Natural killer cell (primary cell): Measurements from ENCODE around the gene BRI3BP. TPM values are rescaled to one million over a fixed set of nuclear protein-coding genes. Genes with fewer than 3 reads are reported as not detected.

ENCODE experiments used
- ATAC-seq, 3 donors: fragments of 150-1000 bp in 2 of 3; fragments of 200-7000 bp in 1 of 3; cut with Tn5 transposase; 1 replicate in 1 of 3; 2 replicates in 2 of 3; pipeline ENCODE4 v1.10.0; 2021; ENCODE audit warnings: mild to moderate bottlenecking in 2 of 3, moderate library complexity in 2 of 3
- DNase-seq, 2 donors: peaks; one replicate each; pipeline versions ENCODE4 v3.0.0 to v3.0.0-alpha.2; 2013 to 2021; ENCODE audit warnings: mixed read lengths in 1 of 2
- H3K27ac ChIP-seq: one replicate; pipeline ENCODE4 v1.5.1; 2013; ENCODE audit warnings: mild to moderate bottlenecking, low read length
- H3K27me3 ChIP-seq: one replicate; pipeline ENCODE4 v1.6.1; 2013; ENCODE audit warnings: low read length; ENCODE audit not compliant: control insufficient read depth, insufficient read depth
- H3K36me3 ChIP-seq: one replicate; pipeline ENCODE4 v1.6.1; 2013; ENCODE audit warnings: low read length; ENCODE audit not compliant: control insufficient read depth, insufficient read depth
- H3K4me1 ChIP-seq: one replicate; pipeline ENCODE4 v1.6.1; 2013; ENCODE audit warnings: low read length; ENCODE audit not compliant: control insufficient read depth, insufficient read depth
- H3K4me3 ChIP-seq: one replicate; pipeline ENCODE4 v1.5.1; 2013; ENCODE audit warnings: low read length
- H3K9me3 ChIP-seq: one replicate; pipeline ENCODE4 v1.6.1; 2013; ENCODE audit warnings: low read length; ENCODE audit not compliant: control insufficient read depth, insufficient read depth
- H3K27ac Mint-ChIP-seq, 2 donors: one replicate each; pipeline ENCODE4 v1.8.0; 2022; ENCODE audit warnings: mild to moderate bottlenecking in 2 of 2, mixed read lengths in 2 of 2, moderate library complexity in 1 of 2
- H3K27me3 Mint-ChIP-seq, 2 donors: one replicate each; pipeline ENCODE4 v1.8.0; 2022; ENCODE audit warnings: low read depth in 2 of 2, mixed read lengths in 2 of 2
- H3K36me3 Mint-ChIP-seq: one replicate; pipeline ENCODE4 v1.8.0; 2022; ENCODE audit warnings: mixed read lengths
- H3K4me1 Mint-ChIP-seq, 2 donors: one replicate each; pipeline ENCODE4 v1.8.0; 2022; ENCODE audit warnings: mixed read lengths in 2 of 2
- H3K4me3 Mint-ChIP-seq: one replicate; pipeline ENCODE4 v1.8.0; 2022; ENCODE audit warnings: mild to moderate bottlenecking, moderate library complexity, mixed read lengths
- H3K9me3 Mint-ChIP-seq, 2 donors: one replicate each; pipeline ENCODE4 v1.8.0; 2022; ENCODE audit warnings: mixed read lengths in 2 of 2
- WGBS: methylation state at CpG from one replicate; pipeline ENCODE4 v1.1.7; 2013; ENCODE audit warnings: missing lambda C conversion rate; ENCODE audit not compliant: insufficient coverage; 5-methylcytosine and 5-hydroxymethylcytosine counted together
- intact Hi-C: fragments of 100-400 bp; cut with micrococcal nuclease; formaldehyde crosslinking; loops from one replicate; pipeline ENCODE4 v1.14.2; 2022
- total RNA-seq, 4 donors: library from RNA; stranded (reverse); fragments of 120-200 nt in 1 of 4; gene quantifications; one replicate each; pipeline versions ENCODE4 v1.2.3 to v1.2.4, GENCODE V29; 2013 to 2022
- TF ChIP-seq, protein P1 (sequence below): fragments of 200-600 bp; IDR thresholded peaks from one replicate; pipeline ENCODE4 v1.8.0; 2022; ENCODE audit warnings: antibody characterized with exemption

The BRI3BP gene
- total RNA-seq, 3 donors from 2014 or later (not counting 1 experiment from before 2014, with no cell fraction given), result 4.2 to 6.8 (median 5.4) TPM

DNA sequence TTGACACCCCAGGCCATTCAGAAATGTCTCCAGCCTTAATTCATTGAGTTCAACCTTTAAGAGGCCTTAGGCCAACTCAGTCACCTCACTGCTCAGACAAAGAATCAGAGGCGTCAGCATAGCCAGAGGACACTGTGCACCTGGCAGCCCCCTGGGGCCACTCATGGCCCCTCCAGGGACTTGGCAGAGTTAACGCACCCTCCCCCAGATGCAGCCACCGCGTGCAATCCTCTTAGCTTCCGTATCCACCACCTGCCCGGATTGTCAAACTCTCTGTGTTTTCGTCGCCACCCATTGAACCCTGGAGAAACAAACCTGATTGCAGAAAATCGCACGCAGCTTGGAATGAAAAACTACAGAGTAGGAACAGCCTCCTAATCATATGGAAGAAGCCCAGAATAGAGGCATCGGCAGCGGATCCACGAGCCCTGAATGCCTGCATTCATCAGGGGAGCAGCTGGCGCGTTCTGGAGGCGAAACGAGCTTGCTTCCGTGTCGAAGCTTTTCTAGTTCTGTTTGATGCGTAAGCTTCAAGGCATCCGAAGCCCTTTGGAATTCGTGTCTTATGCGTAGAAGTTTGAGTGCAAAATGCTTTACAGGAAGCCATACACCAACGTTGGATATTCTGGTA, 22.4 kb downstream of the BRI3BP start:
- Histone ChIP-seq H3K4me3 (no peak overlapping the region), H3K4me1 (no peaks in the 10 kb centered on the region), H3K36me3 (peaks cover 3% of the 10 kb centered on the region), H3K27me3 (no peaks in the 10 kb centered on the region), H3K9me3 (no peaks in the 10 kb centered on the region), H3K27ac (no peak overlapping the region)
- TF ChIP-seq, protein P1, sequence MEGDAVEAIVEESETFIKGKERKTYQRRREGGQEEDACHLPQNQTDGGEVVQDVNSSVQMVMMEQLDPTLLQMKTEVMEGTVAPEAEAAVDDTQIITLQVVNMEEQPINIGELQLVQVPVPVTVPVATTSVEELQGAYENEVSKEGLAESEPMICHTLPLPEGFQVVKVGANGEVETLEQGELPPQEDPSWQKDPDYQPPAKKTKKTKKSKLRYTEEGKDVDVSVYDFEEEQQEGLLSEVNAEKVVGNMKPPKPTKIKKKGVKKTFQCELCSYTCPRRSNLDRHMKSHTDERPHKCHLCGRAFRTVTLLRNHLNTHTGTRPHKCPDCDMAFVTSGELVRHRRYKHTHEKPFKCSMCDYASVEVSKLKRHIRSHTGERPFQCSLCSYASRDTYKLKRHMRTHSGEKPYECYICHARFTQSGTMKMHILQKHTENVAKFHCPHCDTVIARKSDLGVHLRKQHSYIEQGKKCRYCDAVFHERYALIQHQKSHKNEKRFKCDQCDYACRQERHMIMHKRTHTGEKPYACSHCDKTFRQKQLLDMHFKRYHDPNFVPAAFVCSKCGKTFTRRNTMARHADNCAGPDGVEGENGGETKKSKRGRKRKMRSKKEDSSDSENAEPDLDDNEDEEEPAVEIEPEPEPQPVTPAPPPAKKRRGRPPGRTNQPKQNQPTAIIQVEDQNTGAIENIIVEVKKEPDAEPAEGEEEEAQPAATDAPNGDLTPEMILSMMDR, result no peak
- no peak overlapping the region for H3K27ac Mint-ChIP-seq
- H3K4me3 Mint-ChIP-seq, result no peak overlapping the region
- intact Hi-C loops, result no loop called here
- 94% methylated on average over 24 of the region's 24 CpGs for WGBS
- no peaks in the 10 kb centered on the region for H3K9me3 Mint-ChIP-seq
- no peak for DNase-seq
- no peaks in the 10 kb centered on the region for H3K27me3 Mint-ChIP-seq
- ATAC-seq, result no peak
- no peaks in the 10 kb centered on the region for H3K36me3 Mint-ChIP-seq
- H3K4me1 Mint-ChIP-seq, result no peaks in the 10 kb centered on the region

DNA sequence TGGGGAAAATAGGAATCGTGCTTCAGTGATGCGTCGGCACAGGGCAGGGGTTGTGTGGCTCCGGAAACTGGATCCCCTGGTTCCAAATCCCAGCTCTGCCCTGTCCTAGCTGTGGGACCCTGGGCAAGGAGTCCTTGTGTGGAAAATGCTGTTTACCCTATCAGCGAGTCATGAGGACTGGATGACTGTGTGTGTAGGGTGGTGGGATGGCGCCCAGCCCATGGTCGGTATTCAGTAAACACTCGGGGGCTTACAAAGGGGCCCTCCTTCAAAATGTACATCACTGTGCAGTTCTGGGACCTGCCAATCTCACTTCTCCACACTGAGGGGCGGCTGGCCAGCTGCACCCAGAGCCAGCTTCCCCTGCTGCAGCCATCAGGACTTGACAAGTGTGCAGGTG, 24.4 kb downstream of the BRI3BP start:
- intact Hi-C loops, result no loop called here
- H3K4me1 ChIP-seq, result no peaks in the 10 kb centered on the region
- Mint-ChIP-seq H3K9me3 (no peaks in the 10 kb centered on the region), H3K4me3 (no peak overlapping the region), H3K4me1 (no peaks in the 10 kb centered on the region), H3K36me3 (no peaks in the 10 kb centered on the region), H3K27ac (no peak overlapping the region), H3K27me3 (no peaks in the 10 kb centered on the region)
- H3K27me3 ChIP-seq, result no peaks in the 10 kb centered on the region
- TF ChIP-seq, protein P1, result no peak
- H3K27ac ChIP-seq, result no peak overlapping the region
- WGBS, result 98% methylated on average over 9 of the region's 9 CpGs
- no peak for ATAC-seq
- H3K9me3 ChIP-seq, result no peaks in the 10 kb centered on the region
- peaks cover 3% of the 10 kb centered on the region for H3K36me3 ChIP-seq
- no peak overlapping the region for H3K4me3 ChIP-seq
- no peak for DNase-seq

DNA sequence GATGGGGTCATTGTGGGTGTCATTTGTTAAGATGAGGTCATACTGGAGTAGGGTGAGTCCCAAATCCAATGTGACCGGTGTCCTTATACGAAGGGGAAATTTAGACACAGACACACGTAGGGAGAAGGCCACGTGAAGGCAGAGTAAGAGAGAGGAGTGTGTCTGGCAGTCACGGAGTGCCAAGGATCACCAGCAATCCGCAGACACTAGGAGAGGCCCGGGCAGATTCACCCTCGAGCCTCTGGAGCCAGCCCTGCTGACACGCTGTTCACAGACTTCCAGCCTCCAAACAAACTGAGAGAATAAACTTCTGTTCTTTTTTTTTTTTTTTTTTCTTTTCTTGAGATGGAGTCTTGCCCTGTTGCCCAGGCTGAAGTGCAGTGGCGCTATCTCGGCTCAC, 24.9 kb downstream of the BRI3BP start:
- TF ChIP-seq, protein P1, result no peak
- H3K4me3 Mint-ChIP-seq, result no peak overlapping the region

DNA sequence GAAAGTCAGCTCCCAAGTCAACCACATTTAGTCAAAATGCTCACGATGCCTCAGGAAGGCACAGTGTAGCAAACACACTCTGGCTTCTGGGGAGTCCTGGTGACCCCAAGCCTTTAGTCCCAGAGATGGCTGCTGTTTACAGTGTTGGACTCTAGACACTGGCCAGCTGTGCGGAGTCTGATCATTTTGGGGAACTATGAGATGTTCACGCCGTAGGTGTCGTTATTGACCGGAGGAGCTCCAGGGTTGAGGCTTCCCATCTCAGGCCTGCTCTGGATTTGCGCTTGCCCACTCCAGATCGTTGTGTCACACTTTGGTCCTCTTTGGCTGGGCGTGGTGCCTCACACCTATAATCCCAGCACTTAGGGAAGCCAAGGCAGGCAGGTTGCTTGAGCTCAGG, 27.7 kb downstream of the BRI3BP start:
- Mint-ChIP-seq H3K27me3 (no peaks in the 10 kb centered on the region), H3K4me3 (no peak overlapping the region), H3K4me1 (no peaks in the 10 kb centered on the region), H3K9me3 (no peaks in the 10 kb centered on the region), H3K36me3 (no peaks in the 10 kb centered on the region), H3K27ac (no peak overlapping the region)
- ATAC-seq, result no peak
- DNase-seq, result no peak
- 98% methylated on average over 9 of the region's 9 CpGs for WGBS
- H3K9me3 ChIP-seq, result no peaks in the 10 kb centered on the region
- H3K27ac ChIP-seq, result no peak overlapping the region
- TF ChIP-seq, protein P1, result no peak
- intact Hi-C loops, result no loop called here
- H3K4me3 ChIP-seq, result no peak overlapping the region
- H3K36me3 ChIP-seq, result no peaks in the 10 kb centered on the region
- no peaks in the 10 kb centered on the region for H3K27me3 ChIP-seq
- no peaks in the 10 kb centered on the region for H3K4me1 ChIP-seq

More for the DNA sequence above, 24.9 kb downstream of the BRI3BP start:
- Histone ChIP-seq H3K4me1 (no peaks in the 10 kb centered on the region), H3K9me3 (no peaks in the 10 kb centered on the region), H3K27me3 (no peaks in the 10 kb centered on the region), H3K4me3 (no peak overlapping the region), H3K27ac (no peak overlapping the region), H3K36me3 (peaks cover 3% of the 10 kb centered on the region)
- Mint-ChIP-seq H3K27ac (no peak overlapping the region), H3K4me1 (no peaks in the 10 kb centered on the region), H3K27me3 (no peaks in the 10 kb centered on the region), H3K36me3 (no peaks in the 10 kb centered on the region), H3K9me3 (no peaks in the 10 kb centered on the region)
- ATAC-seq (no peak), DNase-seq (no peak)
- 98% methylated on average over 11 of the region's 11 CpGs for WGBS
- intact Hi-C loops, result no loop called here
